Stimulated activated naive CD8-positive, alpha-beta T cell treated with anti-CD3 and anti-CD28 coated beads, Interleukin-15, Interleukin-2, amounts not matched to agents 100 ng/mL and 50 ng/mL, for 24 hours (primary cell): ENCODE data around the gene GIMAP2.
A peak's percentile ranks its signal among the peaks of the same experiment; 100 is the strongest.
"Not testable (repeated sequence)": the region's sequence is repeated elsewhere in the genome, so short reads cannot be mapped to it uniquely, and the experiment has no call there.

Source experiments
- H3K27ac Mint-ChIP-seq: one replicate; pipeline ENCODE4 v1.8.0; 2021; ENCODE audit warnings: mild to moderate bottlenecking, mixed read lengths
- H3K27me3 Mint-ChIP-seq: one replicate; pipeline ENCODE4 v1.8.0; 2021; ENCODE audit warnings: mixed read lengths
- H3K36me3 Mint-ChIP-seq: one replicate; pipeline ENCODE4 v1.8.0; 2021; ENCODE audit warnings: low read depth, mixed read lengths
- H3K4me1 Mint-ChIP-seq: one replicate; pipeline ENCODE4 v1.8.0; 2021; ENCODE audit warnings: low read depth, mixed read lengths
- H3K4me3 Mint-ChIP-seq: one replicate; pipeline ENCODE4 v1.8.0; 2021; ENCODE audit warnings: mild to moderate bottlenecking, mixed read lengths
- H3K9me3 Mint-ChIP-seq: one replicate; pipeline ENCODE4 v1.8.0; 2021; ENCODE audit warnings: mixed read lengths

GIMAP2 gene

DNA sequence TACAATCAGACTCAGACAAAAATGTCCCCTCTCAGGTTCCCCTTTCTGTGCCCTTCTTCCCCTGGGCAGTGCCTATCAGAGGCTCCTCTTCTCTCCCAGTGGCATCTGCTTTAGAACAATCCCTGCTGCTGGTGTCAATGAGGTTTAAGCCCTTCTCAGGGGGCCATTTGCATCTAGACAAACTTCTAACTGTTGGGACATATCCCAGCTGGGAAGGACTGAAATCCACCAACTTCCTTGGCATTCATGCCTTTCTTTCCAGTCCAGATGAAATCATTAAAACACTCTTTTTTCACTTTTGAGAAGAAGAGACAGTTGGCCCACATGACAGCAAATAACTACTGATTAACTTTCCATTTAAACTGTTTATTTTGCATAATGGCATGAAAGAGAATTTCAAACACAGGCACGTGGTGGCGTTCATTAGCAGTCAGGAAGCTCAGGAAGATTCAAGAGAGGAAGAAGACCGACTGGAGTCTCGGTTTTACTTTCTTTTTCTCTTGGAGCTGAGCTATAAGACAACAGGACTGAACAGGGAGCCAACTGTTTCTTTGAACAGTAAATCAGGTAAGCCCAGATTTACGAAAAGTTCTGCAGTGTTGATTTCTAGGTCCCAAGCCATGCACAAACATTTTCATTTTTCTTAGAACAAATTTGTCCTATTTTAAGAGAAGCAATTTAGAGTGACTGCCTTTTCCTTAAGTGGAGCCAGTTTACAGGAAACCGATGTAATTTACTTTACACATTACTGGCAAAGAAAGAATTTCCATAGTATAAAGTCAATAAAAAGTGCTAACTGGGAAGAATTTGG lies at the start of gene GIMAP2:
GIMAP2 (plus strand) TSS at position 488 of the 811 bp plus-strand sequence. CDS start 1,354 bp downstream, outside the sequence.
- Mint-ChIP-seq H3K27me3 (no peaks in the 10 kb centered on the region), H3K4me1 (peaks cover 87% of the 10 kb centered on the region), H3K9me3 (peaks cover 21% of the 10 kb centered on the region), H3K4me3 (peak within 1 kb of the TSS; percentile 89), H3K27ac (peak within 1 kb of the TSS; percentile 98), H3K36me3 (peaks cover 43% of the 10 kb centered on the region)

DNA sequence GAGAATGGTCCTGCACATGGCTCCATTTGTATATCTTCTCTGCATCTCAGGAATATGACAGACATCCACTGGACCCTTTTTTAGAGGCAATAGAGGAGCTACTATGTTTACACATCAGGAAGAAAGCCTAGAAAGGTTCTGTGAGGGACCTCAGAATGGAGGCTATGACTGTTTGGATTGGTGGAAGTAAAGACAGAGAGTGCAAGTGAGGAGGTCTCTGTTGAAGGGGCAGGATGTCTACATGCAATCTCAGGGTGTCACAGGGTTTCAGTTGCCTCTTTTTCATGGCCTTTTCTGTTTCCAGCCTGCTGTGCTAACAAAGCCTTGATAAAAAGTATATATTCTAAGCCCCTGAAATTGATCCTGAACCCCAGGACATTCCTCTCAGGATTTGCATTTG lies 43.7 kb upstream of the GIMAP2 start:
- Mint-ChIP-seq H3K4me3 (no peak overlapping the region), H3K4me1 (peaks cover 28% of the 10 kb centered on the region), H3K9me3 (peaks cover 33% of the 10 kb centered on the region), H3K27ac (no peak overlapping the region), H3K36me3 (peaks cover 43% of the 10 kb centered on the region), H3K27me3 (no peaks in the 10 kb centered on the region)

DNA sequence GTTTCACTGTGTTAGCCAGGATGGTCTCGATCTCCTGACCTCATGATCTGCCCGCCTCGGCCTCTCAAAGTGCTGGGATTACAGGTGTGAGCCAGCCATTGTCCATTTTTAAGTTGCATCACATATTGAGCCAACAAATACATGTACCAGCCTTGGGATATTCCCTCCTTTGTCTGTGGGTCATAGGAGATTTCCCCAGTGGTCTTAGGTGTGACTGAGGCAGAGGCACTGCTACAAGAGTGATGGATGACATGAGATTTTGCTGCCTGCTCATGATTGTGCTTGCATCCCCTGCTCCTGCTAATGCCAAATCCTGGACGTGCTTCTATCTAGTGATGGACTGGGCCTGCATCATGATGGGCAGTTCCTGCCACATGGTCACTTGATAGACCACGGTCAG lies 42.6 kb upstream of the GIMAP2 start:
- Mint-ChIP-seq H3K4me1 (peaks cover 26% of the 10 kb centered on the region), H3K9me3 (peaks cover 24% of the 10 kb centered on the region), H3K27ac (no peak overlapping the region), H3K4me3 (no peak overlapping the region), H3K36me3 (peaks cover 36% of the 10 kb centered on the region), H3K27me3 (no peaks in the 10 kb centered on the region)

DNA sequence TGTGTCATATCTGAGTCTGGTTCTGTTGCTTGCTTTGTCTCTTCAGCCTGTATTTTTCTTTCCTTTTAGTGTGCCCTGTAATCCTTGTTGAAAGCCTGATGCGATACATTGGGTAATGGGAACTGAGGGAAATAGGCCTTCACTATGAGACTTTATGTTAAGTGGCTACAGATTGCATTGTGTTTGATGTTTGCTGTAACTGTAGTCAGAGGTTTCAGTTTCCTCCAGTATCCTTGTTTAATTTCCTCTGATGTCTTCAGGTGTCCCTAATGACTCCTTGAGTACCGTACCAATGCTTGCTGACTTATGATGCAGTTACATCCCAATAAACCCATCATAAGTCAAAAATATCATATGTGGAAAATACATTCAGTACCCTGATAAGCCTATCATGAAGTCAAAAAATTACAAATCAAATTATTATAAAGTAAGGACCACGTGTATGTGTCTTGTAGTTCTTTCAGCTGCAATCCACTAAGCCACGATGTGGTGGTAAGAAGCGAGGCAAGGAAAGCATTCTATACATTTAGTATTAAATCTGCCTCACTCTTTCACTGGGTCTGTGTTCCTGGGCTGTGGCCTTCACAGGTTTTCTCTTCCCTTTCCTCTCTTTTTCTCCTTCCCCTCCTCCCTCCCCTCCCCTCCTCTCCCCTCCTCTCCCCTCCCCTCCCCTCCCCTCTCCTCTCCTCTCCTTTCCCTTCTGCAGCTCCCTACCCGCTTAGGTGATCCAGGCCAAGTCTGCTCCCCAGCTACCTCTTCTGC lies 40.1 kb upstream of the GIMAP2 start:
- Mint-ChIP-seq H3K4me1 (peaks cover 40% of the 10 kb centered on the region), H3K36me3 (peaks cover 32% of the 10 kb centered on the region), H3K27ac (peak overlapping the region; percentile 27), H3K4me3 (peak overlapping the region; percentile 22), H3K27me3 (no peaks in the 10 kb centered on the region), H3K9me3 (peaks cover 14% of the 10 kb centered on the region)

DNA sequence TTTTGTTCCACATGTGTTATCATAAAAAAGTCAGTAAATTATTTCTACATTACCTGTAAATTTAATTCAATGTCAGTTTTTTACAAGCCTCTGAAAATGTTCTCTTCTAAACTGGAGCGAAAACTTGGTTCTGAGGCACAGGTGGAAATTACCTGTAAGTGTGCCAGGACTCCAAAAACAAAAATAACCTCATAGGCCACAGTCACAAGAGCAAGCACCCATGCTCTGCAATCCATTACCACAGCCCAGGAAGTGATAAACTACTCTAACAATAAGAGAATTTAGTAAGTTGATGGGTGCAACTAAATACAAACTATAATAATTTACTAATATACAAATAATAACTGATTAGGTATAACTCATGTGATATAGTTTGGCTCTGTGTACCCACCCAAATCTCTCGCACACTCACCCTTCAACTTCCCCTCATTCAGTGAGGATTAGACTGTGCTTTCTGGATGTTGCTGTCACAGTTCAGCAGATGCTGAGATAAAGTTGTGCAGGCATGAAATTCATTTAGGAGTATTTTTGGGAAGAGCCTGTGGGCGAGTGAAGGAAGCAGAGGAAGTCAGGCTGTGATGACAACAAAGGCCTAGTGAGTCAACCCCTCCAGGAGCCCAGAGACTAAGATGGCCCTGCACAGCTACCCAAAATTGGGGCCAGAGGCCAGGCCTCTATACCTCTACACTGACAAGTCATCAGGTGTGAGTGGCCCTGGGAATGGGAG lies 37.0 kb upstream of the GIMAP2 start:
- H3K4me3 Mint-ChIP-seq: no peak overlapping the region
- peaks cover 32% of the 10 kb centered on the region for H3K9me3 Mint-ChIP-seq
- H3K4me1 Mint-ChIP-seq: peaks cover 41% of the 10 kb centered on the region
- H3K27me3 Mint-ChIP-seq: no peaks in the 10 kb centered on the region
- H3K27ac Mint-ChIP-seq: peak overlapping the region; percentile 79
- peaks cover 32% of the 10 kb centered on the region for H3K36me3 Mint-ChIP-seq

DNA sequence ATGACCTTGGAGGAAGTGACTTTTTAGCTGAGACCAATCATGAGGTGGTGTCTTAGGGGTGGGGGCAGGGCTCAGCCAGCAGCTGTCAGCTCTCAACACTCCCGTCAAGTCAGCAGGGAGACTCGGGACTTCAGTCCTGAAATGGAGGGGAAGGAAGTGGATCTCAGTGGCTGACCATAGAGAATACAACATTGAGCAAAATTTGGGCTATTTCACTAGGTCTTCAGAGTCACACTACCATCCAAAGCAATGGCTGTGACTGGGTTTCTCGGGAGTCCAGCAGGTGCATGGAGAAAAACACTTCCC lies 36.5 kb upstream of the GIMAP2 start:
- H3K36me3 Mint-ChIP-seq: peaks cover 30% of the 10 kb centered on the region
- peak overlapping the region; percentile 79 for H3K27ac Mint-ChIP-seq
- H3K4me1 Mint-ChIP-seq: peaks cover 46% of the 10 kb centered on the region
- no peak overlapping the region for H3K4me3 Mint-ChIP-seq
- H3K9me3 Mint-ChIP-seq: peaks cover 31% of the 10 kb centered on the region
- no peaks in the 10 kb centered on the region for H3K27me3 Mint-ChIP-seq

DNA sequence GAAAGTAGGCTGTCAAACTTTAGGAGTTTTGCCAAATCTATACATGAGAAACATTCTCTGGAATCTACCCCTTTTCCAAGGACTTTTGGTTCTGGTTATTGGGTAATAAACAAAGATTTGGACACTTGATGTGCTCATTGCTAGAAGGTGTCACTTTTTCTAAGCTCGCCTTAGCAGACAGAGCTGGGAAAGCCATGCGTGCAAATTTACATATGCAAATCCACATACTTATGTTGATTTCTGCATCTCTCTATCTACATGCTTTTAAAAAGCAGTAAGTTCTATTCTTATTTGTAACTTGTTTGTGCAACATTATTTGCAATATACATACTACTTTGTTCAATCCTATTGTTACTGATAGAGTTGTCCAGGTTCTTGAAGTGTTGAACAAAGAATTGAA lies 30.8 kb upstream of the GIMAP2 start:
- no peak overlapping the region for H3K4me3 Mint-ChIP-seq
- peaks cover 24% of the 10 kb centered on the region for H3K9me3 Mint-ChIP-seq
- H3K27me3 Mint-ChIP-seq: no peaks in the 10 kb centered on the region
- no peak overlapping the region for H3K27ac Mint-ChIP-seq
- H3K4me1 Mint-ChIP-seq: peaks cover 10% of the 10 kb centered on the region
- peaks cover 7% of the 10 kb centered on the region for H3K36me3 Mint-ChIP-seq

DNA sequence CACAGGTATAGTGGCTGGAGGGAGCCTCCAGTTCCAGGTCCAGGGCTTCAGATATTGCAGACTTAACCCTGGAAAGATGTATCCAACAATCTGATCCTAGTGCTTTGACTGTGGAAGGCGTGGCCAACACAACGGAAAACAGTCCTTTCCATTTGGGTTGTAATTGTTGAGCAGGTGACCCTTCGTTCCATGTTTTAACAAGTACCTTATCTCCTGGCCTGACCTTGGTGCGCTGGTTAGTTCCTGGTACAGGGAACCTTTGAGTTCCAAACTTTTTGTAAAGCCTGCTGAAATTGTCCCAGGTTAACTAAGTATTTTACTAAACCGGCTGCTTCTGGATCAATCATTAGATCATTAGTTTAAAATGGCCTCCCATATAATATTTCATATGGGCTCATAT lies 29.5 kb upstream of the GIMAP2 start:
- peaks cover 18% of the 10 kb centered on the region for H3K9me3 Mint-ChIP-seq

DNA sequence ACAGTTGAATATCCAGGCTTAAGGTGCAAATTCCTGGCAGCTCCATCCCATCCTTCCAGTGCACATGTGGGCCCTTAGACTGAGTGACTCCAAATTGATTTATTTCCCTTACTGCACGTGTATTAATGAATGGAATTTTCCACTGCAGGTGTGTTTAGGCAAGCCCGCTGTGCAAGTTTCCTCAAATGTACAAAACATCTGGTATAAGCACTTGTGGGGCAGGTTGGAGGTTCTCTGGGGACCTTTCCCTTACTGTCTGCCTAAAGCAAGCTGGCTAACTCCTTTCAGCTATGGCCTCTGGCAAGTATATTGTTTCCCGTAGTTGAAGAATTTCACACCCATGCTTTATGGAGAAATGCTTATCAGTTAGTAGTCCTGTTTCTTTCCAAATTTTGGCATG lies 28.0 kb upstream of the GIMAP2 start:
- H3K9me3 Mint-ChIP-seq: peaks cover 10% of the 10 kb centered on the region
- H3K4me3 Mint-ChIP-seq: no peak overlapping the region
- no peaks in the 10 kb centered on the region for H3K27me3 Mint-ChIP-seq
- H3K27ac Mint-ChIP-seq: no peak overlapping the region
- H3K4me1 Mint-ChIP-seq: peaks cover 25% of the 10 kb centered on the region
- peaks cover 7% of the 10 kb centered on the region for H3K36me3 Mint-ChIP-seq

More for the DNA sequence above, 29.5 kb upstream of the GIMAP2 start:
- H3K4me1 Mint-ChIP-seq: peaks cover 15% of the 10 kb centered on the region
- no peaks in the 10 kb centered on the region for H3K27me3 Mint-ChIP-seq
- H3K27ac Mint-ChIP-seq: no peak overlapping the region
- peaks cover 7% of the 10 kb centered on the region for H3K36me3 Mint-ChIP-seq
- no peak overlapping the region for H3K4me3 Mint-ChIP-seq

DNA sequence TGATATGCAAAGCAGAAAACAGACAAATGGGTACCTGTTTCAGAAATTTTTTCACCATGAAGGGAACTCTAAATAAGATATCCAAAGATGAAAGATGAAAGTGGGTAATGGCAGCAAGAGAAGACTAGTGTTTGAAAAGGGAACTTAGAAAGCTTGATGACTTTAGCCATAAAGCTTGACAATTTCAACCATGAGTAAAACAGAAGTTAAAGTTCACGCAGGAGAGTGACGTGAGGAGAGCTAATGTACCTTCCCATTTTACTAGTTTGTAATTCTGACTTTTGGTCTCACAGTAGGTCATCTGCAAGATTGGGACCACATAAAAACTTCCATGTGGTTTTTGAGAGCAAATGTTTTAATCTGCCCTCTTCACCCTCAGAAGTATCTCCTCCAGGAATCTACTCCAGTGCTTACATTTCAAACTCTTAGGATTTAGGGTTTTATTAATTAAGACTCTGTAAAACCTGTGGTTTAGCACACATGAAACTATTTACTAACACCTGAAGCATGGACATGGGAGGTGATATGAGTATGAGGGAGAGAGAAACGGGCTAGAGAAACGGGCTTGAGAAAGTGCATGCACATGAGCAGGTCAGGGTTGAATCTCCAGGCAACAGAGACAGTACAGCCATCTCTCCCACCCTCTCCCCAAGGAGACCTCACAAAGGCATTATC lies 24.4 kb upstream of the GIMAP2 start:
- peaks cover 3% of the 10 kb centered on the region for H3K9me3 Mint-ChIP-seq
- peaks cover 3% of the 10 kb centered on the region for H3K36me3 Mint-ChIP-seq
- no peaks in the 10 kb centered on the region for H3K27me3 Mint-ChIP-seq
- peak overlapping the region; percentile 53 for H3K27ac Mint-ChIP-seq
- H3K4me1 Mint-ChIP-seq: peaks cover 50% of the 10 kb centered on the region
- no peak overlapping the region for H3K4me3 Mint-ChIP-seq

DNA sequence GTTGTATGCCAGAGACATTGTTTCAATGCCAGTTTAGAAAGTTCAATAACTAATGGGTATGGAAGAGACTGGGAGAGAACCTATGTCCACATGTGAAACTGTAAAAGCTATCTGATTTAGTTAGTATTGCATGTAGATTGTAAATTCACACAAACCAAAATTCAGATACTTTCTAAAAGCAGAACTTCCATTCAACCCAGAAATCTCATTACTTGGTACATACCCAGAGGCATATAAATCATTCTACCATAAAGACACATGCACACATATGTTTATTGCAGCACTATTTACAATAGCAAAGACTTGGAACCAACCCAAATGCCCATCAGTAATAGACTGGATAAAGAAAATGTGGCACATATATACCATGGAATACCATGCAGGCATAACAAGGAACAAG lies 22.7 kb upstream of the GIMAP2 start:
- Mint-ChIP-seq H3K4me1 (peaks cover 68% of the 10 kb centered on the region), H3K4me3 (peak overlapping the region; percentile 51), H3K27ac (peak overlapping the region; percentile 87)
- H3K9me3 Mint-ChIP-seq, H3K36me3 Mint-ChIP-seq, H3K27me3 Mint-ChIP-seq: not testable (repeated sequence)

DNA sequence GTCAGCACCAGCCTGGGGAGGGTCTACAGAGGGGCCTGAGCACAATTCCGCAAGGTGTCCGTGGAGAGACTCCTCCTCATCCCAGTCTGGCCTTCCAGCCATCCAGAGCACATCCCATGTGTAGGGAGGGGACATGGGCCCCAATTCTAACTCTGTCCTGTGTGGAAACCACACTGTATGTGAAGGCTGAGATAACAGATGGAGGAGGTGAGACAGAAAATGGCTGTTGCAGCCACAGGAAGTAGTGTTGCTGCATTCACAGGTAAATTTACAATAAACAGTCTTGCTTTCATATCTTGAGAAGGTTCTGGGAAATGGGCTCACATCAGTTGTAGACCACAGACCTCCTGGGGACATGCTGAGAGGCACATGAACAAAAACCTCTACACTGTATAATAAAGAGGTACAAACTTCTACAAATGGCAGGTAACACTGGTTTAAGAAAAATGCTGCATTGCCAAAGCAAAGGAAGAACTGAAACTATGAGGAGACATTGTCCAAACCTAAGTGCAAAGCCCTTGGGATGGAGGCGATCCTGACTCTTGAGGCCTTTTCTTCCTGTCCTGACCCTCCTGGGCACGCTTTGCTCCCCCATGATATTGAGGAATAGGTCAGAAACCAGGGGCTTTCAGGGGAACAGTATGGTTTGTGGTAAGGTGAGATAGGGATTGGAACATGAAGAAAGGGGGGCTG lies 21.6 kb upstream of the GIMAP2 start:
- Mint-ChIP-seq H3K27ac (peak overlapping the region; percentile 99), H3K9me3 (peaks cover under 1% of the 10 kb centered on the region), H3K4me1 (peaks cover 79% of the 10 kb centered on the region), H3K4me3 (peak overlapping the region; percentile 39), H3K27me3 (no peaks in the 10 kb centered on the region), H3K36me3 (peaks cover under 1% of the 10 kb centered on the region)

DNA sequence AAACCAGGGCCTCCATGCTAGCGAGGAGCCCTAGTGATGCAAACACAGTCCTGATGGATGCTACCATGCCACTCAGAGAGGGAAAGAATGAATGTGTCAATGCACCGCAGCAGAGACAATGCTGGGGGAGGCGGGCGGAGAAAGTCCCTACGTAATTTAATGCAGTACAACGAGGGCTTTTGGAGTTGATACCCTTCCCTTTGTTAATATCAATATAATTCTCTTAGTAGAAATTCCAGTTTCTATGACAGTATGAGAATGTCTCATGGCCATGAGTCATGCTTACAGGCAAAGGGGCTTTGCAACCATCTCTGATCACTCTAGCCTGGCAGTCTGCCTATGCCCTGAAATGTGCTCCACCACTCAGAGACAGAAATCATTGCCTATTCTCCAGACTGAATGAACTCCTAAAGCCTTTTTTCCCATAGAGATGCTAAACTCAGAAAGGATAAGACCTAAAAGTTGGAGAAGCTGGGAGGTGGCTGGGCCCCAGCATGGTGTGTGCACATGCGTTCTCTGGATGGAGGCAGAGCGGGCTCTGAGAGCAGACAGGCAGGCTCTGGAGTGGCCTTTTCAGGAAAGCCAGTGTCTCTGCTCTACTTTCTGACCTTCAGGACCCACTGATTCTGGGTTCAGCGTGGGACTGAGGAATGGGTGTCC lies 20.3 kb upstream of the GIMAP2 start:
- Mint-ChIP-seq H3K36me3 (peaks cover 5% of the 10 kb centered on the region), H3K27ac (peak overlapping the region; percentile 99), H3K4me1 (peaks cover 91% of the 10 kb centered on the region), H3K9me3 (peaks cover 5% of the 10 kb centered on the region), H3K27me3 (no peaks in the 10 kb centered on the region), H3K4me3 (peak overlapping the region; percentile 43)

DNA sequence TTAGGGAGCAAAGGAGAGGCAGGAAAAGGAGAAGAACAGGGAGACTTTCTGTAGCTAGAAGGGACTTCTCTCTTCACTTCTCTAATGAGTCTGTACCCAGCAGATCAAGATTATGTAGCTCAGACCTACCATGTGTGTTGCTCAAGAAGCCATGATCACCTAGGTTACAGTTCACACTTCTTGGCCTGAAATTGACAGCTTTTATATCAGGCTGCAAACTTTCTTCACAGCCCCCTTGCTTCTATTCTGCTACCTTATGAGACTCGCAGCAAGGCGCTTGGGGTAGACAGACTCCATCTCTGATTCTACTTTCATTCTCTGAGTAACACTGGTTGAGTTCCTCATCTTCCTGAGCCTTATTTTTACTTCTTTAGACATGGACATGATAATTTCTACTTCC lies 19.6 kb upstream of the GIMAP2 start:
- Mint-ChIP-seq H3K36me3 (peaks cover 5% of the 10 kb centered on the region), H3K4me3 (peak overlapping the region; percentile 43), H3K4me1 (peaks cover 95% of the 10 kb centered on the region), H3K9me3 (peaks cover 5% of the 10 kb centered on the region), H3K27me3 (no peaks in the 10 kb centered on the region), H3K27ac (peak overlapping the region; percentile 99)
